Spleen (tissue), 11 donors: ENCODE data around the gene PRKAG1. TPM values are rescaled to one million over a fixed set of nuclear protein-coding genes. Genes with fewer than 3 reads are reported as not detected.

ENCODE experiments used
- DNase-seq: peaks from one replicate; pipeline ENCODE4 v3.0.0-alpha.2; 2020
- H3K27ac ChIP-seq, 8 donors: fragments of 200-600 bp; sonication (generic) in 7 of 8; 1 replicate in 4 of 8; 2 replicates in 4 of 8; pipeline versions ENCODE4 v1.5.0 to v1.8.0; 2016 to 2021; ENCODE audit warnings: inconsistent platforms in 4 of 8, mild to moderate bottlenecking in 4 of 8, moderate library complexity in 1 of 8
- H3K27me3 ChIP-seq, 7 donors: fragments of 200-600 bp; sonication (generic) in 6 of 7; replicated peaks in 1 of 7; 1 replicate in 4 of 7; 2 replicates in 3 of 7; pipeline versions ENCODE4 v1.5.0 to v1.8.0; 2016 to 2021; ENCODE audit warnings: inconsistent platforms in 3 of 7, mild to moderate bottlenecking in 1 of 7
- H3K36me3 ChIP-seq, 6 donors: fragments of 200-600 bp; sonication (generic) in 5 of 6; 1 replicate in 4 of 6; 2 replicates in 2 of 6; pipeline versions ENCODE4 v1.5.0 to v1.8.0; 2016 to 2021; ENCODE audit warnings: inconsistent platforms in 2 of 6
- H3K4me1 ChIP-seq, 6 donors: fragments of 200-600 bp; sonication (generic) in 5 of 6; 1 replicate in 3 of 6; 2 replicates in 3 of 6; pipeline versions ENCODE4 v1.5.0 to v1.8.0; 2016 to 2021; ENCODE audit warnings: inconsistent platforms in 3 of 6
- H3K4me3 ChIP-seq, 8 donors: fragments of 200-600 bp; sonication (generic) in 7 of 8; 1 replicate in 4 of 8; 2 replicates in 4 of 8; pipeline versions ENCODE4 v1.5.0 to v1.8.0; 2016 to 2021; ENCODE audit warnings: inconsistent platforms in 4 of 8, mild to moderate bottlenecking in 4 of 8, moderate library complexity in 2 of 8
- H3K9me3 ChIP-seq, 8 donors: fragments of 200-600 bp; sonication (generic) in 7 of 8; 1 replicate in 4 of 8; 2 replicates in 4 of 8; pipeline versions ENCODE4 v1.5.0 to v1.8.0; 2016 to 2021; ENCODE audit warnings: inconsistent platforms in 4 of 8
- POLR2A ChIP-seq, 3 donors: fragments of 450-650 bp; IDR thresholded peaks; one replicate each; pipeline ENCODE4 v1.5.1; 2017; ENCODE audit warnings: antibody characterized with exemption in 3 of 3, mild to moderate bottlenecking in 1 of 3
- POLR2AphosphoS5 ChIP-seq, 3 donors: sonication (generic); formaldehyde crosslinking; IDR thresholded peaks; one replicate each; pipeline ENCODE4 v1.5.1; 2017; ENCODE audit warnings: antibody characterized with exemption in 3 of 3
- WGBS, 5 donors: extraction: QIAGEN DNeasy Blood & Tissue Kit in 3 of 5; methylation state at CpG; one replicate each; pipeline versions ENCODE4 v1.1.5 to v1.1.7; 2013 to 2018; 5-methylcytosine and 5-hydroxymethylcytosine counted together
- intact Hi-C: fragments of 100-400 bp; cut with DNase I; formaldehyde crosslinking; loops from one replicate; pipeline ENCODE4 v1.15.0; 2023; ENCODE audit warnings: low total_unique reads
- polyA plus RNA-seq, 3 donors: library from polyadenylated mRNA; stranded (reverse); fragments of 200-250 nt; gene quantifications; one replicate each; pipeline ENCODE4 v1.2.1, GENCODE V29; 2013
- total RNA-seq, 7 donors: library from RNA; depleted of rRNA in 3 of 7; stranded (reverse); fragments of >200 nt in 3 of 7; fragmentation: NEBNext Ultra II Directional in 4 of 7; extraction: Animal tissue kit (Norgen Biotek cat#: 25700) in 4 of 7; gene quantifications; one replicate each; pipeline versions ENCODE4 v1.1.0 to v1.2.1, GENCODE V29; 2016 to 2021
- TF ChIP-seq, protein P1 (sequence below), 11 experiments: fragments of 200-600 bp in 7 of 11; fragments of 450-650 bp in 4 of 11; sonication (generic) in 4 of 11; IDR thresholded peaks in 8 of 11; conservative IDR thresholded peaks in 3 of 11; 1 replicate in 7 of 11; 2 replicates in 4 of 11; pipeline versions ENCODE4 v1.4.0 to v1.8.0; 2016 to 2021; ENCODE audit warnings: antibody characterized with exemption in 11 of 11, inconsistent platforms in 4 of 11, mild to moderate bottlenecking in 1 of 11
- donor health status: healthy with polysubstance abuse.
- donor health status: DM: no; HTN: no; CAD: no; lungs with moderate emphysema.
- donor health status: DM: no; HTN: no; CAD: no.
- donor health status: Bipolar disorder and iron deficiency.
- donor health status: healthy.
- donor health status: DM: no; HTN: no; CAD: no.
- donor health status: DM: yes; HTN: yes; CAD: no.

Gene PRKAG1
- total and polyA plus RNA-seq, 10 donors: 34.1 to 47.2 (median 43.1) TPM

- H3K4me3 ChIP-seq: no peak overlapping the region
- DNase-seq: no peak
- no peak overlapping the region for H3K27ac ChIP-seq
- no peaks in the 10 kb centered on the region for H3K9me3 ChIP-seq
- intact Hi-C loops: no loop called here
- no peaks in the 10 kb centered on the region for H3K36me3 ChIP-seq
- H3K4me1 ChIP-seq: peaks cover 0 to 23% (median 16%) of the 10 kb centered on the region in 6 donors
- H3K27me3 ChIP-seq: peaks cover 0 to 94% (median 34%) of the 10 kb centered on the region in 7 donors
- WGBS, 5 donors: 61 to 77% (median 72%) methylated on average over 8 of the region's 8 CpGs
- TF ChIP-seq POLR2AphosphoS5 (IDR thresholded peaks at IDR 0.05) (no peak), POLR2A (IDR thresholded peaks at IDR 0.05) (no peak)
- TF ChIP-seq, protein P1, sequence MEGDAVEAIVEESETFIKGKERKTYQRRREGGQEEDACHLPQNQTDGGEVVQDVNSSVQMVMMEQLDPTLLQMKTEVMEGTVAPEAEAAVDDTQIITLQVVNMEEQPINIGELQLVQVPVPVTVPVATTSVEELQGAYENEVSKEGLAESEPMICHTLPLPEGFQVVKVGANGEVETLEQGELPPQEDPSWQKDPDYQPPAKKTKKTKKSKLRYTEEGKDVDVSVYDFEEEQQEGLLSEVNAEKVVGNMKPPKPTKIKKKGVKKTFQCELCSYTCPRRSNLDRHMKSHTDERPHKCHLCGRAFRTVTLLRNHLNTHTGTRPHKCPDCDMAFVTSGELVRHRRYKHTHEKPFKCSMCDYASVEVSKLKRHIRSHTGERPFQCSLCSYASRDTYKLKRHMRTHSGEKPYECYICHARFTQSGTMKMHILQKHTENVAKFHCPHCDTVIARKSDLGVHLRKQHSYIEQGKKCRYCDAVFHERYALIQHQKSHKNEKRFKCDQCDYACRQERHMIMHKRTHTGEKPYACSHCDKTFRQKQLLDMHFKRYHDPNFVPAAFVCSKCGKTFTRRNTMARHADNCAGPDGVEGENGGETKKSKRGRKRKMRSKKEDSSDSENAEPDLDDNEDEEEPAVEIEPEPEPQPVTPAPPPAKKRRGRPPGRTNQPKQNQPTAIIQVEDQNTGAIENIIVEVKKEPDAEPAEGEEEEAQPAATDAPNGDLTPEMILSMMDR (IDR thresholded peaks at IDR 0.05 in 8 of 11, conservative IDR thresholded peaks at IDR 0.05 in 3 of 11): no peak
Observed at GRCh38 chr12:48991247-48992050, 27.1 kb downstream of the PRKAG1 start.

DNA sequence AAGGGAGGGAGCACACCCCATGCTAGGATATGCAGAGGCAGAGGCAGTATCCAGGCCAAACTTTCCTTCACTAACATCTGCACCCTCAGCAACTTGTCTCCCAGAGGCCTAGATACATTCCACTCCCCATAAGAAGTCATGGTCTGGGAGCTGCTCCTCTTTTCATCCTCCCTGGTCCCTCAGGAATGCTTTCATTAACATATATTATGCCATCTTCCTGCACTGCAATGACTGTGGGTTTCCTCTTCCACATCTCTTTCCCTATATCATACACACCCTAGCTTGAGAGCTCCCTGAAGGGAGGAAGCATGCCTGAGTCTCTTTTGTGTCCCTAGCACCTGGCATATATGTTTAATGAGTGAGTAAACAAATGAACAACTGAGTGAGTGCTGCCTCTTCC lies 28.0 kb downstream of the PRKAG1 start:
- H3K27me3 ChIP-seq: peaks cover 0 to 96% (median 35%) of the 10 kb centered on the region in 7 donors

DNA sequence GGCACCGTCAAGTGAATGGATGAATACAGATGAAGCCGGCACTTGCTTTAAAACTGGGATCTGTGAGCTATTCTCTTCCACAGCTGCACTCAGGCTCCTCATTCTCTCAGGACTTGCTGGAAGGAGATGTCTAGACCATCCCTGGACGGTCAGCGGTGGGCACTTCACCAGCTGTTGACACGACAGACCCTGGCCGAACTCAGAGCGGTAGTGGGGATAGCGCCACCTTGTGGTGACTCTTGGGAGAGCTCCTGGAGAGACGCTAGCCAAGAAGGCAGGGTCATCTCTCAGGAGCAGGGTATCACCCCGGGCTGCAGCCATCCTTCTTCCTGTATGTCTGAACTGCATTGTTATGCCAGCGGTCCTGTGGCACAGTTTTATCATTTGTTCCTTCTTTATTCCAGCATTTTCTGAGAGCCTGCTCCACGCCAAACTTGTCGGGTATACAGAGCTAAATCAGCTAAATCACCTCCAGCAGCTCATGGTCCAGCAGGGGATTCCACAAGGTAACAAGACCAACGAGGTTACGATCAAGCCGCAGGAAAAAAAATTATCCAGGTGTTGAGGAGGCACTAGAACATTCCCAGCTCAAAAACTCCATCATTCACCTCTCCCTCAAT lies 30.4 kb downstream of the PRKAG1 start:
- WGBS, 5 donors: 28 to 32% (median 28%) methylated on average over 15 to 16 of the region's 16 CpGs
- DNase-seq: peak; percentile 89
- no peaks in the 10 kb centered on the region for H3K9me3 ChIP-seq
- intact Hi-C loops: no loop called here
- no peaks in the 10 kb centered on the region for H3K36me3 ChIP-seq
- no peak overlapping the region for H3K27ac ChIP-seq
- H3K4me1 ChIP-seq: peaks cover 0 to 7% (median 4%) of the 10 kb centered on the region in 6 donors
- TF ChIP-seq, protein P1 (IDR thresholded peaks at IDR 0.05 in 8 of 11, conservative IDR thresholded peaks at IDR 0.05 in 3 of 11): peak; percentile 34 to 91 (median 81)
- no peak for TF ChIP-seq POLR2A (IDR thresholded peaks at IDR 0.05)
- peaks cover 0 to 93% (median 18%) of the 10 kb centered on the region in 7 donors for H3K27me3 ChIP-seq
- H3K4me3 ChIP-seq: no peak overlapping the region

More for the DNA sequence above, 28.0 kb downstream of the PRKAG1 start:
- peaks cover 0 to 16% (median 13%) of the 10 kb centered on the region in 6 donors for H3K4me1 ChIP-seq
- no peaks in the 10 kb centered on the region for H3K36me3 ChIP-seq
- intact Hi-C loops: no loop called here
- H3K27ac ChIP-seq: no peak overlapping the region
- no peaks in the 10 kb centered on the region for H3K9me3 ChIP-seq
- TF ChIP-seq POLR2AphosphoS5 (IDR thresholded peaks at IDR 0.05) (no peak), POLR2A (IDR thresholded peaks at IDR 0.05) (no peak)
- TF ChIP-seq, protein P1 (IDR thresholded peaks at IDR 0.05 in 8 of 11, conservative IDR thresholded peaks at IDR 0.05 in 3 of 11): no peak
- H3K4me3 ChIP-seq: no peak overlapping the region
- DNase-seq: no peak

- Histone ChIP-seq H3K27me3 (peaks cover 0 to 93% (median 23%) of the 10 kb centered on the region in 7 donors), H3K4me1 (peaks cover 0 to 10% (median 5%) of the 10 kb centered on the region in 6 donors), H3K9me3 (no peaks in the 10 kb centered on the region), H3K27ac (no peak overlapping the region), H3K36me3 (no peaks in the 10 kb centered on the region), H3K4me3 (no peak overlapping the region)
- TF ChIP-seq POLR2AphosphoS5 (IDR thresholded peaks at IDR 0.05): no peak
- TF ChIP-seq, protein P1 (IDR thresholded peaks at IDR 0.05 in 8 of 11, conservative IDR thresholded peaks at IDR 0.05 in 3 of 11): no peak
- no peak for TF ChIP-seq POLR2A (IDR thresholded peaks at IDR 0.05)
- DNase-seq: no peak
- WGBS, 5 donors: 60 to 66% (median 65%) methylated on average over 22 to 23 of the region's 23 CpGs
- intact Hi-C loops: no loop called here
Observed at GRCh38 chr12:48986720-48987291, 31.8 kb downstream of the PRKAG1 start.
